Stimulated activated CD4-positive, alpha-beta T cell treated with anti-CD3 and anti-CD28 coated beads, Interleukin-1b, Interleukin-23, amount 100 ng/mL, for 4 hours (primary cell): ENCODE results near the gene ITGA3.
A peak's percentile ranks its signal among the peaks of the same experiment; 100 is the strongest.

Experiments used
- DNase-seq, 2 donors: peaks; one replicate each; pipeline ENCODE4 v3.0.0-alpha.2; 2020; ENCODE audit warnings: low read depth in 2 of 2

ITGA3 gene

GRCh38 chr17:50094243-50094752, 38.4 kb downstream of the ITGA3 start:
- DNase-seq, result peak; percentile 89 to 93

- peak; percentile 91 for DNase-seq
Measured at GRCh38 chr17:50094753-50095619, 39.1 kb downstream of the ITGA3 start, which contains the start of gene PDK2. PDK2 (plus strand) TSS chr17:50095351; CDS start chr17:50095436, 85 bp downstream.

GRCh38 chr17:50095626-50096037, 39.7 kb downstream of the ITGA3 start:
- DNase-seq, result no peak

- DNase-seq, result no peak
Measured at GRCh38 chr17:50096092-50096491, 40.2 kb downstream of the ITGA3 start.

GRCh38 chr17:50096758-50097157, 40.8 kb downstream of the ITGA3 start:
- DNase-seq, result no peak

GRCh38 chr17:50097455-50097854, 41.5 kb downstream of the ITGA3 start:
- no peak for DNase-seq

GRCh38 chr17:50097926-50098325, 42.0 kb downstream of the ITGA3 start:
- no peak for DNase-seq

GRCh38 chr17:50098583-50098982, 42.7 kb downstream of the ITGA3 start:
- no peak for DNase-seq

GRCh38 chr17:50099003-50099402, 43.1 kb downstream of the ITGA3 start:
- DNase-seq, result no peak

GRCh38 chr17:50100480-50100883, 44.6 kb downstream of the ITGA3 start:
- DNase-seq, result no peak

- no peak for DNase-seq
Measured at GRCh38 chr17:50100921-50101345, 45.0 kb downstream of the ITGA3 start.

GRCh38 chr17:50101346-50102163, 45.6 kb downstream of the ITGA3 start:
- DNase-seq, result no peak

GRCh38 chr17:50102164-50102991, 46.5 kb downstream of the ITGA3 start:
- DNase-seq, result no peak

- DNase-seq, result no peak
Measured at GRCh38 chr17:50103252-50103651, 47.3 kb downstream of the ITGA3 start.

GRCh38 chr17:50103941-50104340, 48.0 kb downstream of the ITGA3 start:
- no peak for DNase-seq

GRCh38 chr17:50105811-50106210, 49.9 kb downstream of the ITGA3 start:
- DNase-seq, result no peak

- no peak for DNase-seq
Measured at GRCh38 chr17:50106393-50107131, 50.7 kb downstream of the ITGA3 start.

GRCh38 chr17:50107790-50108414, 52.0 kb downstream of the ITGA3 start:
- no peak for DNase-seq

GRCh38 chr17:50108556-50108955, 52.6 kb downstream of the ITGA3 start:
- no peak for DNase-seq

GRCh38 chr17:50109207-50109606, 53.3 kb downstream of the ITGA3 start:
- DNase-seq, result no peak
